ENCODE data around the gene NME7.
"Not testable (repeated sequence)": the region's sequence is repeated elsewhere in the genome, so short reads cannot be mapped to it uniquely, and the experiment has no call there.

Gene NME7, protein sequence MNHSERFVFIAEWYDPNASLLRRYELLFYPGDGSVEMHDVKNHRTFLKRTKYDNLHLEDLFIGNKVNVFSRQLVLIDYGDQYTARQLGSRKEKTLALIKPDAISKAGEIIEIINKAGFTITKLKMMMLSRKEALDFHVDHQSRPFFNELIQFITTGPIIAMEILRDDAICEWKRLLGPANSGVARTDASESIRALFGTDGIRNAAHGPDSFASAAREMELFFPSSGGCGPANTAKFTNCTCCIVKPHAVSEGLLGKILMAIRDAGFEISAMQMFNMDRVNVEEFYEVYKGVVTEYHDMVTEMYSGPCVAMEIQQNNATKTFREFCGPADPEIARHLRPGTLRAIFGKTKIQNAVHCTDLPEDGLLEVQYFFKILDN

DNA sequence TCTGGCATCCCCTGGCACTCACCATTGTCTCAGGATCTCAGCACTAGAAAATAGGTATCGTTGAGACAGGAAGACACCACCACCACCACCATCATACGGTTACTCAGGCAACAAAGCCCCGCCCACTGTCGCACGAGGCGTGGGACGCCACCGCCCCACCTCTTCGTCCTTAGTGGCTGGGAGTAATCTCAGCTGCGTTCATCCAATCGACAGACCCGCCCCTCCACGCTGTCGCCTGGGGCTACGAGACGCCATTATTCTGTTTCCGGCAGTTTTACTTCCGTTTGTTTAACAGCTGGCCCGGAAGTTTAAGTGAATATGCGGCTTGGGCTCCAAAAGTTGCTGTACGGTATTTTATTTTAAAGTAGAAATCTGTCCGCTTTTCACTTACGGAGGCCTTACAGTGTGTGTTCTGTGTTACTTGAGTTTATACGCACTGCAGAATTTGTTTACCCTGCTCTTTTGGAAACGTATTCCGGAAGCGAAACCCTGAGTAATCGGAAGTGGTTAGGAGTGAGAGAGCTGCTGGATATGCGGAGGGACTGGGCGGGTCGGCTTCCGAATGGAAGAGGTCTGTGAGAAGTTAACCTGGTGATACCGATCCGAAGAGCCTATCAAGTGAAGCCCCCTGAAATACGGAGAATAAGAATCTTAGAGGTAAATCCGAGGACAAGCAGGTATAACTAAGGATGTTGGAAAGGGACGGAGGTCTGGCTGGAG is at the start of gene NME7, which contains the start of gene BLZF1:
TSS of gene NME7 (minus strand) at position 112 of the 720 bp plus-strand sequence. CDS start at position 25, 87 bp downstream.
TSS of gene BLZF1 (plus strand) at position 510 of the 720 bp plus-strand sequence. CDS start 1,328 bp downstream, outside the sequence.
- TF ChIP-seq, protein P1, sequence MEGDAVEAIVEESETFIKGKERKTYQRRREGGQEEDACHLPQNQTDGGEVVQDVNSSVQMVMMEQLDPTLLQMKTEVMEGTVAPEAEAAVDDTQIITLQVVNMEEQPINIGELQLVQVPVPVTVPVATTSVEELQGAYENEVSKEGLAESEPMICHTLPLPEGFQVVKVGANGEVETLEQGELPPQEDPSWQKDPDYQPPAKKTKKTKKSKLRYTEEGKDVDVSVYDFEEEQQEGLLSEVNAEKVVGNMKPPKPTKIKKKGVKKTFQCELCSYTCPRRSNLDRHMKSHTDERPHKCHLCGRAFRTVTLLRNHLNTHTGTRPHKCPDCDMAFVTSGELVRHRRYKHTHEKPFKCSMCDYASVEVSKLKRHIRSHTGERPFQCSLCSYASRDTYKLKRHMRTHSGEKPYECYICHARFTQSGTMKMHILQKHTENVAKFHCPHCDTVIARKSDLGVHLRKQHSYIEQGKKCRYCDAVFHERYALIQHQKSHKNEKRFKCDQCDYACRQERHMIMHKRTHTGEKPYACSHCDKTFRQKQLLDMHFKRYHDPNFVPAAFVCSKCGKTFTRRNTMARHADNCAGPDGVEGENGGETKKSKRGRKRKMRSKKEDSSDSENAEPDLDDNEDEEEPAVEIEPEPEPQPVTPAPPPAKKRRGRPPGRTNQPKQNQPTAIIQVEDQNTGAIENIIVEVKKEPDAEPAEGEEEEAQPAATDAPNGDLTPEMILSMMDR (IDR thresholded peaks at IDR 0.05): no peak
- Histone ChIP-seq H3K4me3 (peak within 1 kb of the TSS; percentile 92), H3K27ac (peak within 1 kb of the TSS; percentile 71 to 90)
- peak; percentile 98 for DNase-seq (ENCODE audit: low spot score)

DNA sequence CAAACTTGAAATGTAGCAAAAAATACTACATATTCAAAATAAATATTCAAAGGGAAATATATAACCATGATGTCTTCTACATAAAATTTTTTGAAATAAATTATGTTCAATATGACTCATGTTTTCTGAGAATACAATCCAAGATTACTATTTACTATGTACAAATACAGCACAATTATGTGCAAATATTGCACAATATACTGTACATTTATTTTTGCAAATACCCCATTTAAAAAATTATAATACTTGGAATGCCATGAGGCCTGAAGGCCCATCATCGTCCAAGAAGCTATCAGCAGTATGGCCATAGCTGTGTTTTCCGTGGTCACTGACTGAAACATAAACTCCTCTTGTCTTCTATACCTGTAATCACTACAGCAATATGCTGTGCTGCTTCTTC is 47.4 kb upstream of the NME7 start:
- Histone ChIP-seq H3K4me3 (no peak overlapping the region), H3K27ac (no peak overlapping the region)
- no peak for DNase-seq (ENCODE audit: low spot score)
- TF ChIP-seq, protein P1 (IDR thresholded peaks at IDR 0.05): no peak

DNA sequence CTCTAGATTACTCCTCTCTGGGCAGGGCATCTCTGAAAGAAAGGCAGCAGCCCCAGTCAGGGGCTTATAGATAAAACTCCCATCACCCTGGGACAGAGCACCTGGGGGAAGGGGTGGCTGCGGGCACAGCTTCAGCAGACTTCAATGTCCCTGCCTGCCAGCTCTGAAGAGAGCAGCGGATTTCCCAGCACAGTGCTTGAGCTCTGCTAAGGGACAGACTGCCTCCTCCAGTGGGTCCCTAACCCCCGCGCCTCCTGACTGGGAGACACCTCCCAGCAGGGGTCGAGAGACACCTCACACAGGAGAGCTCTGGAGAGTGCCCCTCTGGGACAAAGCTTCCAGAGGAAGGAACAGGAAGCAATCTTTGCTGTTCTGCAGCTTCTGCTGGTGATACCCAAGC is 40.7 kb upstream of the NME7 start:
- not testable (repeated sequence) for H3K4me3 ChIP-seq; DNase-seq (ENCODE audit: low spot score); H3K27ac ChIP-seq

DNA sequence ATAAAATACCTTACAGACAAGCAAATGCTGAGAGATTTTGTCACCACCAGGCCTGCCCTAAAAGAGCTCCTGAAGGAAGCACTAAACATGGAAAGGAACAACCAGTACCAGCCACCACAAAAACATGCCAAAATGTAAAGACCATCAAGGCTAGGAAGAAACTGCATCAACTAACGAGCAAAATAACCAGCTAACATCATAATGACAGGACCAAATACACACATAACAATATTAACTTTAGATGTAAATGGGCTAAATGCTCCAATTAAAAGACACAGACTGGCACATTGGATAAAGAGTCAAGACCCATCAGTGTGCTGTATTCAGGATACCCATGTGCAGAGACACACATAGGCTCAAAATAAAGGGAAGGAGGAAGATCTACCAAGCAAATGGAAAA is 35.0 kb upstream of the NME7 start:
- DNase-seq (ENCODE audit: low spot score); H3K27ac ChIP-seq; H3K4me3 ChIP-seq: not testable (repeated sequence)

DNA sequence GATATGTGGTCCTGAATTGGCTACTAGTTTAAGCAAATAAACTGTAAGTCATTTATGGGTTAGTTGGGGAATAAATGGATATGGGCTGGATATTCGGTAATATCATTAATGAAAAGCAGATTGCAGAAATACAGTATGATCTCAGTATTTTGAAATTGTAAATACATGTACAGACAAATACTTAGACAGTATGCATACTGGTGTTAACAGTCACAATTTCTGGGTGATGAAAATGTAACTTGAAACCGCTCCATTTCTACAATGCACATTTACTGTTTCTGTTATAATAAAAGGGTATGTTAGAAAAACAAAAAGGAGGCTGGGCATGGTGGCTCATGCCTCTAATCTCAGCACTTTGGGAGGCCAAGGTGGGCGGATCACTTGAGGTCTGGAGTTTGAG is 28.4 kb upstream of the NME7 start:
- Histone ChIP-seq H3K4me3 (no peak overlapping the region), H3K27ac (no peak overlapping the region)
- DNase-seq (ENCODE audit: low spot score): no peak
- TF ChIP-seq, protein P1 (IDR thresholded peaks at IDR 0.05): no peak

DNA sequence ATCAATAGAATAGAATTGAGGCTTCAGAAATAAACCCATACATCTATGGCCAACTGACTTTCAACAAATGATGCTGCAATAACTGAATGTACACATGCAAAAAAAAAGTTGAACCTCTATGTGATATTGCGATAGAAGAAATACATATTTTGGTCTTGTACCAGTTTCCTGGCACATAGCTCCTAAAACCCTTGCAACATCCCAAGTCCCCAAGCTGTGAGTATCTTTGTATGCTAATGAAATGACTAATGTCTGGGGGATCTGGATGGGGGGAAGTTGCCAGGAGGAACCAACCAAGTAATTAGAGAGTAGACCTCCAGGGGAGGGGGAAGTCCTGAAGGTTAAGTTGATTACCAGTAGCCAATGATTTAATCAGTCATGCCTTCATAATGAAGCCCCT is 24.8 kb upstream of the NME7 start:
- no peak overlapping the region for H3K4me3 ChIP-seq
- H3K27ac ChIP-seq: no peak overlapping the region
- TF ChIP-seq, protein P1 (IDR thresholded peaks at IDR 0.05): no peak
- DNase-seq (ENCODE audit: low spot score): no peak

DNA sequence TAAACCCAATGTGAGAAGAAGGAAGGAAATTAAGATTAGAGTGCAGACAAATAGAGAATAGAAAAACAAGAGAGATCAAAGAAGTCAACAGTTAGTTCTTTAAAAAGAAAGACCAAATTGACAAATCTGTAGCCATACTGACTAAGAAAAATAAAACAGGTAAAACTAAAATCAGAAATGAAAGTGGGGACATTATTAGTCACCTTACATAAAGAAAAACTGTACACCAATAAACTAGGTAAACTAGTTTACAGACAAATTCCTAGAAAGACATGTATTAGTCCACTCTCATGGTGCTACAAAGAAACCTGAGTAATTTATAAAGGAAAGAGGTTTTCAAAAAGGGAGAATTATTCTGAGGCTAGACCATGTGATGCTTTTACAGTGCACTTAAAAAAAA is 22.7 kb upstream of the NME7 start:
- Histone ChIP-seq H3K4me3 (no peak overlapping the region), H3K27ac (no peak overlapping the region)
- TF ChIP-seq, protein P1 (IDR thresholded peaks at IDR 0.05): no peak
- DNase-seq (ENCODE audit: low spot score): no peak

DNA sequence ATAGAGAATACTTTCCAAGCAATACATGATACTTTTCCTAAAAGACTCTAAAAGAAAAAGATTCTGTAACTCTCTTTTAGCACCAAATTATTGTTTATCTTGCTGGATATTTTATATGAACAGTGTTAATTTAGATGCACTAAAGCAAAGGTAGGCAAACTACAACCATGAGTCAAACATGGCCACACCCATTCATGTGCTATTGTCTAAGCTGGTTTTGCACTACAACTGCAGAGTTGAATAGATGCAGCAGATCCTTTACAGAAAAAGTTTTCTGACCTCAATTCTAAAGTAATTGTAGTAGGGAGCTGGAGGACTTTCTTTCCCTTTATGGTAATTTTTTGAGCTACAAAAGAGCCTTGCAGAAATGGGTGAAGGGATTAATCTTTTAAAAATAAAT is 19.8 kb upstream of the NME7 start:
- no peak overlapping the region for H3K27ac ChIP-seq
- H3K4me3 ChIP-seq: no peak overlapping the region
- DNase-seq (ENCODE audit: low spot score): no peak
- TF ChIP-seq, protein P1 (IDR thresholded peaks at IDR 0.05): no peak
